Muscle layer of duodenum (tissue), 2 donors: ENCODE measurements around the gene S100B.
"Not testable (repeated sequence)": the region's sequence is repeated elsewhere in the genome, so short reads cannot be mapped to it uniquely, and the experiment has no call there.

Experiments used
- H3K27ac ChIP-seq: one replicate; pipeline ENCODE4 v1.7.0; 2013; ENCODE audit warnings: mild to moderate bottlenecking, low read length
- H3K27me3 ChIP-seq: one replicate; pipeline ENCODE4 v1.7.0; 2013; ENCODE audit warnings: low read depth, mild to moderate bottlenecking, control low read depth, low read length
- H3K36me3 ChIP-seq, 2 donors: one replicate each; pipeline ENCODE4 v1.7.0; 2013; ENCODE audit warnings: low read length in 2 of 2, control low read depth in 1 of 2, mild to moderate bottlenecking in 1 of 2; ENCODE audit not compliant: insufficient read depth in 2 of 2, control insufficient read depth in 1 of 2
- H3K4me1 ChIP-seq, 2 donors: one replicate each; pipeline ENCODE4 v1.7.0; 2013; ENCODE audit warnings: low read length in 2 of 2, mild to moderate bottlenecking in 2 of 2, control low read depth in 1 of 2, moderate library complexity in 1 of 2; ENCODE audit not compliant: insufficient read depth in 2 of 2, control insufficient read depth in 1 of 2
- H3K4me3 ChIP-seq, 2 donors: one replicate each; pipeline ENCODE4 v1.7.0; 2013; ENCODE audit warnings: low read length in 2 of 2, low read depth in 1 of 2, mild to moderate bottlenecking in 1 of 2
- H3K9me3 ChIP-seq, 2 donors: one replicate each; pipeline ENCODE4 v1.7.0; 2013; ENCODE audit warnings: low read length in 2 of 2, control low read depth in 1 of 2, mild to moderate bottlenecking in 1 of 2; ENCODE audit not compliant: control insufficient read depth in 1 of 2
- donor health status: healthy.

Gene S100B

DNA sequence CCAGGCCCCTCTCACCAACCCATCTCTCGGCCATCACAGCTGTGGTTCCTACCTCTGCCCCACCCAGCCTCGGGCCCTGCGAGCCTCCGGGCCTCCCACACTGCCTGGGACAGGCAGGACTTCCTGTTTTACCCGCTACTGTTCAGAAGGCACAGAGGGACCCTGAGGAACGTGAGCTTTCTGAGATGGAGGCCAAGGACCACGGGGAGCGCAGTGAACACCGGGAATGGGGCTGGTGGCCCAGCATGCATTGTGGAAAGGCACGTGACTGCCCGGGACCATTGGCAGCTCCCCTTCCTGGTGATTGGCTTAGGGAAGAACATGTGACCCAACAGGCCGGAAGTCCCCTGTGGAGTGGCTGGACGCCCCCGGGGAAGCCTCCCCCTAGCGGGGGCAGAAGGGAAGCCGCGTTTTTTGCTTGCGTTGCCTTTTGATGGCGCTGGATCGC is 7.0 kb downstream of the S100B start:
- H3K27ac ChIP-seq, result no peak overlapping the region
- H3K4me3 ChIP-seq, result no peak overlapping the region
- no peaks in the 10 kb centered on the region for H3K36me3 ChIP-seq
- H3K27me3 ChIP-seq, result no peaks in the 10 kb centered on the region
- H3K9me3 ChIP-seq, result peaks cover 0 to 4% of the 10 kb centered on the region in 2 donors
- peaks cover 0 to 8% of the 10 kb centered on the region in 2 donors for H3K4me1 ChIP-seq

DNA sequence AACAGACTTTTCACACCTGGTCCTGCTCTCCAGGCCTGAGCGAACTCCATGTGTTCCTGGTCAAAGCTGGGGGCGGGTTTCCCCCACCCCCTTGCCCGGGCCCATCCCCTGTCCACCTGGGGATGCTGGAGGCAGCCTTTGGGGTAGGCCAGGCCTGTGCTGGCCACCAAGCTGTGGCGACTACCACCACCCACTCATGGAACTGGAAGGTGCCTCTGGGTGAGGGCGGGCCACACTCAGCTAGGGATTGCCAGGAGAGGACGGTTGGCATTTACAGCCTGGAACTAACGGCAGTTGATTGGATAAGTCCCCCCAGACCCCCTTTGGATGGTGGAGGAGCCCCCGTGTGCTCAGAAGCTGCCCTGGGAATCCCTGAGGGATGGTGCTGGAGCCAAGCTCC is 7.9 kb downstream of the S100B start:
- no peaks in the 10 kb centered on the region for H3K27me3 ChIP-seq
- no peak overlapping the region for H3K4me3 ChIP-seq
- no peak overlapping the region for H3K27ac ChIP-seq
- H3K4me1 ChIP-seq, result peaks cover 0 to 8% of the 10 kb centered on the region in 2 donors
- H3K36me3 ChIP-seq, result no peaks in the 10 kb centered on the region
- H3K9me3 ChIP-seq, result peaks cover 0 to 4% of the 10 kb centered on the region in 2 donors

DNA sequence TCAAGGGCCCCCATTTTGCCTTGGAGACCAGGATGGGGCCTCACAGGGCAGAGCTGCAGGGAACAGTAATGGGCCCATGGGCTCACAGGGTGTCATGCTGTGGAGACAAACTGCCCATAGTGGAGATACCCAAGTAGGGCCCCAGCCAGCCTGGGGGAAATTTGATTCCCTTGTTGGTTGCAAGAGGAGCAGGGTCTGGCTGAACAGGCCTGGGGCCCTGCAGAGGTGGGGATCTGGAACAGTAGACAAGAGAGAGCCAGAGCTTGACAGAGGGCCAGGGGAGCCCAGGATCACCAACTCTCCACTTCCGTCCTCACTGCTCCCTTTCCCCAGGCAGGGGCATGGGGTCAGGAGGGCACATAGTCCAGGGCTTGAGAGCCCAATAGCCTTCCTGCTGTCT is 8.7 kb downstream of the S100B start:
- Histone ChIP-seq H3K9me3 (peaks cover 0 to 4% of the 10 kb centered on the region in 2 donors), H3K4me3 (no peak overlapping the region), H3K27ac (no peak overlapping the region), H3K36me3 (no peaks in the 10 kb centered on the region), H3K4me1 (peaks cover 0 to 8% of the 10 kb centered on the region in 2 donors), H3K27me3 (no peaks in the 10 kb centered on the region)

DNA sequence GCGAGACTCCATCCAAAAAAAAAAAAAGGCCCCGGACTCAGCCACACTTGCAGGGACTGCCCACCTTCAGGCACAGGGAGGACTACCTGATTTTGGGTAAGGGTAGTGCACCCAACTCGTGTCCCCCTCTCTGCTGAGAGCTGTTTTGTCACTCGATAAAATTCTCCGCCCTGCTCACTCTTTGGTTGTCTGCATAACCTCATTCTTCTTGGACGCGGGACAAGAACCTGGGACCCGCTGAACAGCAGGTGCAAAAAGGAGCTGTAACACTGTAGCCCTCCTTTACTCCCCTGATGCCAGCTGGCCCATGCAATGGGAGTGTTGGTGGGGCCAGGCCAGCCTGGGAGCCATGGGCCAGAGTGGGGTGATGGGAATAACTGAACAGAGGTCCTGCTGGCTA is 10.6 kb downstream of the S100B start:
- H3K27ac ChIP-seq, result no peak overlapping the region
- H3K4me3 ChIP-seq, result no peak overlapping the region
- H3K9me3 ChIP-seq, result peaks cover 0 to 7% of the 10 kb centered on the region in 2 donors
- H3K27me3 ChIP-seq, result no peaks in the 10 kb centered on the region
- H3K36me3 ChIP-seq, result no peaks in the 10 kb centered on the region
- peaks cover 0 to 2% of the 10 kb centered on the region in 2 donors for H3K4me1 ChIP-seq

DNA sequence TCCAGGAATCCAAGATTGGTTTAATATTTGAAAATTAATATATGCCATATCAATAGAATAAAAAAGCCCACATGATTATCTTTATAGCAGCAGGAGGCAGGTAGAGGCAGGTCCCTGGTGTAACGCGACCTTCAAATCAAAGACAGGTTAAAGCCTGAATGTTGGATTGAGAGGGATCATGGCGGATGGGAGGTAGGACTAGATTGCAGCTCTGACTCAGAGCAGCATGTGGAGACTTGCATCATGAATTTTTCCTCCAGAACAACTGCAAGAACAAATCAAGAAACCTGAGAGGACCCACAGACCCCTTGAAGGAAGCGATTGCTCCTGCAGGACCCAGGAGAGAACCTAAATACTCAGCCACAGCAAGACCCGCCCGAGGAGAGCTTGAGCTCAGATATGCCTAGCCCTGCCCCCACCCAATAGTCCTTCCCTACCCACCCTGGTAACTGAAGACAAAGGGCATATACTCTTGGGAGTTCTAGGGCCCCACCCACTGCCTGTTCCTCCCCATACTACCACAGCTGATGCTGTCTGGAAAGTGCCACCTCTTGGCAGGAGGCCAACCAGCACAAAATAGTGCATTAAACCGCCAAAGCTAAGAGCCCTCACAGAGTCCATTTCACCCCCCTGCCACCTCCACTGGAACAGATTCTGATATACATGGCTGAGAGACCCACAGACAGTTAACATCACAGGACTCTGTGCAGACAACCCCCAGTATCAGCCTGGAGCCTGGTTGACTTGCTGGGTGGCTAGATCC is 19.5 kb downstream of the S100B start:
- Histone ChIP-seq H3K36me3 (peaks cover 0 to 15% of the 10 kb centered on the region in 2 donors), H3K27ac (no peak overlapping the region), H3K27me3 (no peaks in the 10 kb centered on the region), H3K4me3 (no peak overlapping the region), H3K4me1 (no peaks in the 10 kb centered on the region), H3K9me3 (peaks cover 0 to 9% of the 10 kb centered on the region in 2 donors)

DNA sequence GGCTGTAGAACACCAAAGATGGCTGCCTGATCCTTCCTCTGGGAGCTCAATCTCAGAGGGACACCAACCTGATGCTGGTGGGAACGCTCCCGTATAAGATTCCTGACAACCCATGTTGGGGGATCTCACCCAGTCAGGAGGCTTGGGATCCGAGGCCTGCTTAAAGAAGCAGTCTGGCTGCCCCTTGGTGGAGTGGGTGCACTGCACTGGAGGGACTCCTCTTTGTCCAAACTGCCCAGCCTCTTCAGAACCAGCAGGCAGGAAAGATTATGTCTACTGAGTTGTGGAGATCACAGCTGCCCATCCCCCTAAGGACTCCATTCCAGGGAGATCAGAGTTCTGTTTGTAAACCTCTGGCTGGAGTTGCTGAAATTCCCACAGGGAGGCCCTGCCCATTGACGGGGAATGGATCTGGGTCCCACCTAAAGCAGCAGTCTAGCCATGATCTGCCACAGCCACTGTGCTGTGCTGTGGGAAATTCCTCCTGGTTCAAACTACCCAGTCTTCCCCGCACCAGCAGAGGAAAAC is 23.0 kb downstream of the S100B start:
- Histone ChIP-seq H3K4me1 (no peaks in the 10 kb centered on the region), H3K27ac (no peak overlapping the region), H3K27me3 (no peaks in the 10 kb centered on the region), H3K4me3 (no peak overlapping the region), H3K9me3 (peaks cover 4 to 19% of the 10 kb centered on the region in 2 donors), H3K36me3 (peaks cover 0 to 15% of the 10 kb centered on the region in 2 donors)

DNA sequence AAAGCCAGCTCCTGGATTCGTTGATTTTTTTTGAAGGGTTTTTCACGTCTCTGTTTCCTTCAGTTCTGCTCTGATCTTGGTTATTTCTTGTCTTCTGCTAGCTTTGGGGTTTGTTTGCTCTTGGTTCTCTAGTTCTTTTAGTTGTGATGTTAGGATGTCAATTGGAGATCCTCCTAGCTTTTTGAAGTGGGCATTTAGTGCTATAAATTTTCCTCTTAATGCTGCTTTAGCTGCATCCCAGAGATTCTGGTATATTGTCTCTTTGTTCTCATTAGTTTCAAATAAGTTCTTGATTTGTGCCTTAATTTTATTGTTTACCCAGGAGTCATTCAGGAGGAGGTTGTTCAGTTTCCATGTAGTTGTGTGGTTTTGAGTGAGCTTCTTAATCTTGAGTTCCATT is 25.5 kb downstream of the S100B start:
- H3K4me3 ChIP-seq, result peak overlapping the region in 1 of 2 donors; percentile 8
- H3K9me3 ChIP-seq, result peaks cover 4 to 19% of the 10 kb centered on the region in 2 donors
- H3K4me1 ChIP-seq, H3K27me3 ChIP-seq, H3K27ac ChIP-seq: not testable (repeated sequence)
- H3K36me3 ChIP-seq, result peaks cover 0 to 15% of the 10 kb centered on the region in 2 donors

DNA sequence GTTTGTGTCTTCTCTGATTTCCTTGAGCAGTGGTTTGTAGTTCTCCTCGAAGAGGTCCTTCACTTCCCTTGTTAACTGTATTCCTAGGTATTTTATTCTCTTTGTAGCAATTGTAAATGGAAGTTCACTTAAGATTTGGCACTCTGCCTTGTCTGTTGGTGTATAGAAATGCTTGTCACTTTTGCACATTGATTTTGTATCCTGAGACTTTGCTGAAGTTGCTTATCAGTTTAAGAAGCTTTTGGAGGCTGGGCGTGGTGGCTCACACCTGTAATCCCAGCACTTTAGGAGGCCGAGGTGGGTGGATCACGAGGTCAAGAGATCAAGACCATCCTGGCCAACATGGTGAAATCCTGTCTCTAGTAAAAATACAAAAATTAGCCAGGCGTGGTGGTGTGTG is 27.1 kb downstream of the S100B start:
- Histone ChIP-seq H3K9me3 (peaks cover 4 to 19% of the 10 kb centered on the region in 2 donors), H3K36me3 (peaks cover 0 to 17% of the 10 kb centered on the region in 2 donors)
- H3K4me1 ChIP-seq, H3K4me3 ChIP-seq, H3K27me3 ChIP-seq, H3K27ac ChIP-seq: not testable (repeated sequence)

DNA sequence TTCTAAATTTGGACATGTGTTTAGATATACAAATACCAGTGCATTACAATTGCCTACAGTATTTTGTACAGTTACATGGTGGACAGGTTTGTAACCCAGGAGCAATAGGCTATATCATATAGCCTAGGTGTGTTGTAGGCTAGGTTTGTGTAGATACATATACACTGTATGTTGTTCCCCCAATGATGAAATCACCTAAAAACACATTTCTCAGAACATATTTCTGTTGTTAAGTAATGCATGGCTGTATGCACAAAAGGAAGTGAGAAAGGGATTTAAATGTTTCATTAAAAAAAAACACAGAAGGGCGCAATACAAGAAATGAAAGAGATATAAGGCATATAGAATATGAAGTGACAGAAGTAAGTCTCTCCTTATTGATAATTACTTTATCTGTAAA is 32.0 kb downstream of the S100B start:
- Histone ChIP-seq H3K27me3 (no peaks in the 10 kb centered on the region), H3K27ac (no peak overlapping the region), H3K36me3 (peaks cover 22 to 41% of the 10 kb centered on the region in 2 donors), H3K4me3 (no peak overlapping the region), H3K9me3 (peaks cover 0 to 3% of the 10 kb centered on the region in 2 donors), H3K4me1 (no peaks in the 10 kb centered on the region)

DNA sequence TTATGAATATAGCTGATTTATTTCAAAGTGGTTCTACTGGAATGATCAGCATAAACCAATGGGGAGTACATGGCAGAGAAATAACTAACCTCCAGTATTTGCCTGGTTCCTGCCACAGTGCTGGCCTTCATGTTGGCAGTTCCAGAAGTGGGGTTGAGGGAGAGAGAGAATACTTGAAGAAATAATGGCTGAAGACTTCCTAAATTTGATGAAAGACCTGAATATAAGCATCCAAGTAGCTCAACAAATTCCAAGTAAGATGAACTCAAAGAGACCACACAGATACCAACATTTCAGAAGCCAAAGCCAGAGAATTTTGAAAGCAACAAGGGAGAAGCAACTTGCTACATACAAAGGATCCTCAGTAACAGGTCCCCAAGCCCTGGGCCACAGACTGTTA is 34.3 kb downstream of the S100B start:
- H3K4me3 ChIP-seq, result no peak overlapping the region
- peaks cover 43 to 63% of the 10 kb centered on the region in 2 donors for H3K36me3 ChIP-seq
- H3K27ac ChIP-seq, result no peak overlapping the region

DNA sequence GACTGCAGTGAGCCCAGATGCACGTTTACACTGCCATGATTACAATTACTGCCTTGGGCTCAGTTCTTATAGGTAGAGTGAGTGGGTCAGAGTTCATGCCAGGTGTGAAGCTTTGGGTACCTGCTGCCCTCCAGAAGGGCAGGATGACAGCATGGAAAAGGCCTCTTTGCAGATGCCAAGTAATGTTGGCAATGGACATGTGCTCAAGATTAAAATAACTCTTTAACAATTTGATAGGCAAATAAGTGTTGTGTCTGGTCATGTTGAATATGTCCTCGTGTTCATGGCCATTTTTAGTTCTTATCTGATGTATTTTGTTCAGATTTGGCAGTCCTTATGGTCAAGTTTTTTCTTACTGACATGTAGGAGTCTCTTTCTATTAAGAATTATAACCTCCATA is 34.8 kb downstream of the S100B start:
- no peak overlapping the region for H3K4me3 ChIP-seq
- no peaks in the 10 kb centered on the region for H3K9me3 ChIP-seq
- H3K4me1 ChIP-seq, result no peaks in the 10 kb centered on the region
- no peaks in the 10 kb centered on the region for H3K27me3 ChIP-seq
- H3K27ac ChIP-seq, result no peak overlapping the region
- H3K36me3 ChIP-seq, result peaks cover 45 to 66% of the 10 kb centered on the region in 2 donors

More for the DNA sequence above, 34.3 kb downstream of the S100B start:
- no peaks in the 10 kb centered on the region for H3K9me3 ChIP-seq
- H3K4me1 ChIP-seq, result no peaks in the 10 kb centered on the region
- no peaks in the 10 kb centered on the region for H3K27me3 ChIP-seq
